SU-DHL-6 (cell line): ENCODE measurements around the gene RANBP17.

ENCODE experiments used
- H2AFZ ChIP-seq: fragments of 200-600 bp; sonication (generic); 2 replicates; pipeline ENCODE4 v1.6.1; 2014; ENCODE audit warnings: low read depth, mild to moderate bottlenecking, moderate library complexity, mixed read lengths, antibody characterized with exemption, low read length; ENCODE audit not compliant: severe bottlenecking
- H3F3A ChIP-seq: fragments of 200-600 bp; shearing (Covaris generic); 2 replicates; pipeline ENCODE4 v1.6.0; 2016; ENCODE audit warnings: antibody characterized with exemption, mild to moderate bottlenecking; ENCODE audit not compliant: insufficient read depth
- H3K27ac ChIP-seq: fragments of 200-600 bp; sonication (generic); 2 replicates; pipeline ENCODE4 v1.5.1; 2016; ENCODE audit warnings: low read depth, mild to moderate bottlenecking, low read length, moderate library complexity, mixed read lengths
- H3K27me3 ChIP-seq: fragments of 200-600 bp; sonication (generic), shearing (Covaris generic); 2 replicates; pipeline ENCODE4 v1.6.0; 2014; ENCODE audit warnings: mild to moderate bottlenecking, low read length
- H3K36me3 ChIP-seq: fragments of 200-600 bp; sonication (generic); 2 replicates; pipeline ENCODE4 v1.6.1; 2014; ENCODE audit warnings: mild to moderate bottlenecking, low read length, mixed read lengths
- H3K4me2 ChIP-seq: fragments of 300-600, 200-600 bp; shearing (Covaris generic), sonication (generic); 2 replicates; pipeline ENCODE4 v1.6.0; 2014; ENCODE audit warnings: low read length, low read depth, mild to moderate bottlenecking; ENCODE audit not compliant: poor library complexity, severe bottlenecking
- H3K4me3 ChIP-seq: fragments of 200-600 bp; sonication (generic); 2 replicates; pipeline ENCODE4 v1.5.1; 2014; ENCODE audit warnings: antibody characterized with exemption, low read length, mild to moderate bottlenecking, mixed read lengths; ENCODE audit not compliant: insufficient read depth, poor library complexity, severe bottlenecking
- H3K79me2 ChIP-seq: fragments of 200-600 bp; sonication (generic); 2 replicates; pipeline ENCODE4 v1.6.1; 2014; ENCODE audit warnings: mild to moderate bottlenecking, low read length, moderate library complexity; ENCODE audit not compliant: insufficient read depth
- H3K9ac ChIP-seq: fragments of 200-600 bp; sonication (generic); 2 replicates; pipeline ENCODE4 v1.7.0; 2014; ENCODE audit warnings: mild to moderate bottlenecking, low read length
- H3K9me2 ChIP-seq: fragments of 200-600 bp; sonication (generic); replicated peaks from 2 replicates; pipeline ENCODE4 v1.6.1; 2014; ENCODE audit warnings: low read length; ENCODE audit not compliant: insufficient read depth
- H3K9me3 ChIP-seq: fragments of 200-600 bp; sonication (generic); 2 replicates; pipeline ENCODE4 v1.6.1; 2014; ENCODE audit warnings: low read length, mixed read lengths; ENCODE audit not compliant: insufficient read depth
- H4K20me1 ChIP-seq: fragments of 200-600 bp; sonication (generic); 2 replicates; pipeline ENCODE4 v1.6.1; 2014; ENCODE audit warnings: low read depth, mild to moderate bottlenecking, antibody characterized with exemption, low read length, moderate library complexity, mixed read lengths
- EZH2phosphoT487 ChIP-seq: fragments of 200-600 bp; sonication (generic), shearing (Covaris generic); conservative IDR thresholded peaks from 2 replicates; pipeline ENCODE4 v1.6.1; 2018; ENCODE audit warnings: mild to moderate bottlenecking, antibody characterized with exemption, low read length, moderate library complexity, mixed read lengths
- TF ChIP-seq, protein P1 (sequence below): fragments of 200-600 bp; sonication (generic); IDR thresholded peaks from one replicate; pipeline ENCODE4 v1.5.1; 2017; ENCODE audit warnings: antibody characterized with exemption, mild to moderate bottlenecking, low read length, moderate library complexity; ENCODE audit not compliant: insufficient read depth, poor library complexity, severe bottlenecking

Gene RANBP17

DNA sequence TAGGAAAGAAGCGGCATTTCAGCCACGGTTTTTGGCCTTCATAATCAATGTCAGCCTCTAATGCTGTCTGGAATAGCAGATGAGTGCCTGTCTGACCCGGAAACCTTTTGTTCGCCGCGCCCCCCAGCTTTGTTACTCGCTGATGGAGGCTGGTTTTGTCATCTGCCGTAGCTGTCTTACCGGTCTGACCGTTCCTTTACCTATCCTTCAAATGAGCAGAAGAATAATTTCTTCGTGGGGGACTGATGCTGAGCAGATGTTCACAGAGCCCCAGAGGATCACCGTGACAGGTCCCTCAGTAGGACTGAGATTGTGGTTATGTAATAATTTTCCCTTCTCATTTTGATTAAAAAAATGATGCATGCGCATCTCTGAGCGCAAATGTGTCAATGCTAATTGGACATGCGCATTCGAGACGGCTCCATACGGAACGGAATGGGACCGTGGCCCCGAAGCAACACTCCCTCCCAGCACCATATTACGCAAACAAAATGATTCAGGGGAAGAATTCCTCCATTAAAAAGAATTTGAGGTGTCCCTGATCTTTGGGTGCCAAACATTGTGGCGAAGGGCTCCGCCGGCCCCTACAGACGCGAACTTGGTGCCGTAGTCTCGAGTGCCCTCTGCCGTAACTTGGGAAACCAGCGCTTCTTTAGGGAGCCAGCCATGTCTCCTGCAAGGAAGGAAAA lies 474.8 kb downstream of the RANBP17 start:
- H3K79me2 ChIP-seq, result no peaks in the 10 kb centered on the region
- no peak overlapping the region for H3K4me2 ChIP-seq
- no peaks in the 10 kb centered on the region for H3F3A ChIP-seq
- H3K9me2 ChIP-seq, result no peaks in the 10 kb centered on the region
- no peak overlapping the region for H3K27ac ChIP-seq
- no peaks in the 10 kb centered on the region for H3K36me3 ChIP-seq
- H3K9me3 ChIP-seq, result no peaks in the 10 kb centered on the region
- H2AFZ ChIP-seq, result no peak overlapping the region
- H3K4me3 ChIP-seq, result no peak overlapping the region
- H3K27me3 ChIP-seq, result no peaks in the 10 kb centered on the region
- no peaks in the 10 kb centered on the region for H4K20me1 ChIP-seq
- no peak overlapping the region for H3K9ac ChIP-seq
- TF ChIP-seq EZH2phosphoT487, result no peak
- TF ChIP-seq, protein P1, sequence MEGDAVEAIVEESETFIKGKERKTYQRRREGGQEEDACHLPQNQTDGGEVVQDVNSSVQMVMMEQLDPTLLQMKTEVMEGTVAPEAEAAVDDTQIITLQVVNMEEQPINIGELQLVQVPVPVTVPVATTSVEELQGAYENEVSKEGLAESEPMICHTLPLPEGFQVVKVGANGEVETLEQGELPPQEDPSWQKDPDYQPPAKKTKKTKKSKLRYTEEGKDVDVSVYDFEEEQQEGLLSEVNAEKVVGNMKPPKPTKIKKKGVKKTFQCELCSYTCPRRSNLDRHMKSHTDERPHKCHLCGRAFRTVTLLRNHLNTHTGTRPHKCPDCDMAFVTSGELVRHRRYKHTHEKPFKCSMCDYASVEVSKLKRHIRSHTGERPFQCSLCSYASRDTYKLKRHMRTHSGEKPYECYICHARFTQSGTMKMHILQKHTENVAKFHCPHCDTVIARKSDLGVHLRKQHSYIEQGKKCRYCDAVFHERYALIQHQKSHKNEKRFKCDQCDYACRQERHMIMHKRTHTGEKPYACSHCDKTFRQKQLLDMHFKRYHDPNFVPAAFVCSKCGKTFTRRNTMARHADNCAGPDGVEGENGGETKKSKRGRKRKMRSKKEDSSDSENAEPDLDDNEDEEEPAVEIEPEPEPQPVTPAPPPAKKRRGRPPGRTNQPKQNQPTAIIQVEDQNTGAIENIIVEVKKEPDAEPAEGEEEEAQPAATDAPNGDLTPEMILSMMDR, result no peak

DNA sequence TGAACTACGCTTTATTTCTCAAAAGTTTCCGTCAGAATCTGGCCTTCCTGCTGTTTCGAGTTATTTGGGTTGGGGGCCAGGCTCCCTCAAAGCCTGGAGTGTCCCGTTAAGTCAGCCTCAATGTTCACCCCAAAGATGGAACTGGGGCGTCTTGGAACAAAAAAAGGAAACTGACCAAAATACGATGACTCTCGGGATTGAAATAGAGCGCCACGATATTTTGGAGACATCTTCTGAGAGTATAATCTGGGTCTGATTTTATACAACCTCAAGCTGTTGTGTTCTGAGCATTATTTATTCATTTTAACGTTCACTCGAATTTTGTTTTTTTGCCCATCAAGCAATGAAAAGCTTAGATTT lies 475.4 kb downstream of the RANBP17 start:
- H3K9ac ChIP-seq, result no peak overlapping the region
- TF ChIP-seq, protein P1, result no peak
- no peak for TF ChIP-seq EZH2phosphoT487
- no peak overlapping the region for H3K4me3 ChIP-seq
- no peak overlapping the region for H3K27ac ChIP-seq
- H3K79me2 ChIP-seq, result no peaks in the 10 kb centered on the region
- H3K9me2 ChIP-seq, result no peaks in the 10 kb centered on the region
- no peaks in the 10 kb centered on the region for H3F3A ChIP-seq
- no peaks in the 10 kb centered on the region for H3K9me3 ChIP-seq
- H3K4me2 ChIP-seq, result no peak overlapping the region
- no peaks in the 10 kb centered on the region for H4K20me1 ChIP-seq
- no peak overlapping the region for H2AFZ ChIP-seq
- no peaks in the 10 kb centered on the region for H3K27me3 ChIP-seq
- H3K36me3 ChIP-seq, result no peaks in the 10 kb centered on the region

DNA sequence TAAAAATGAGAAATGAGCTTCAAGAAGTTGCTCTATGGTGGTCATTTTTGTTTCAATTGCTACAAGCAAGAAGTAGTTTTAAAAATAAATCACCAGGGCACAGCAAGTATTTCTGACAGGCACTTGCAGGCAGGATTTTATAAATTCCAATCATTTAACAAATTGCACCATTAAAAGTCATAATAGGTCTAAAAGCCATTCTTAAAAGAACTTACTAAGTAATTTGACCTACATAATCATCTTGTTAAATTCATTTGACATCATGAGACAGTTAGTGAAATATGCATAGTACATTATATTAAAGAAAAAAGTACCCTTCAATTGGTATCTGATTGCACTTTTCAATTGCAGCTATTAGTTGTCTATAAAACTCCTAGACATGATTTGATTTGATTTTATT lies 478.2 kb downstream of the RANBP17 start:
- Histone ChIP-seq H4K20me1 (no peaks in the 10 kb centered on the region), H3K9ac (no peak overlapping the region), H3K79me2 (no peaks in the 10 kb centered on the region), H3F3A (no peaks in the 10 kb centered on the region), H3K9me3 (no peaks in the 10 kb centered on the region), H3K4me3 (no peak overlapping the region), H2AFZ (no peak overlapping the region), H3K27ac (no peak overlapping the region), H3K36me3 (no peaks in the 10 kb centered on the region), H3K9me2 (no peaks in the 10 kb centered on the region), H3K27me3 (no peaks in the 10 kb centered on the region), H3K4me2 (no peak overlapping the region)
- TF ChIP-seq, protein P1, result no peak
- TF ChIP-seq EZH2phosphoT487, result no peak
